Measurements from ENCODE around the gene KLHL13.

The KLHL13 gene

DNA sequence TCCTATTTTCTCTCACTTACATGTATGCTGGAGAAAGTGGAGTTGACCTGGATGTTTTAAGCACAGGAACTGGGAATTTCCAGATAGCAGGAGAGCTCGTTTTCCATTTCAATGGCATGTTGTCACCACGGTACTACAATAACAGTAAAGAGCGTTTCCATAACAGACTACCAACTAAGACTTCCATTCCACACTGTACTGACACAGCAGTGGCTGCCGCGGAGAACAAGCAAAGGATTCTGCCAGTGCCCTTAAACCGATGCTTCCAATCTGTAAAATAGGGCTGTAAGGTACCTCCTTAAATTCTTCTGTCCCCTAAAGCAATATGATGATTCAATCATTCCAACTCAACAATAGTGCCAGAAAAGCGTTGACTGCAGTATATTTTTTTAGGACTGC lies 143.9 kb downstream of the KLHL13 start:
- Histone ChIP-seq H3K9ac (ENCODE audit: low read depth, low read length, poor library complexity, severe bottlenecking) (no peak overlapping the region), H3K9me2 (replicated peaks; ENCODE audit: low read depth, low read length) (no peaks in the 10 kb centered on the region), H3K79me2 (ENCODE audit: insufficient read depth, low read length) (no peaks in the 10 kb centered on the region), H4K20me1 (ENCODE audit: insufficient read depth, low read length, poor library complexity, severe bottlenecking) (no peaks in the 10 kb centered on the region), H3K4me3 (ENCODE audit: low read length, poor library complexity, severe bottlenecking) (no peak overlapping the region), H3K4me2 (ENCODE audit: low read depth, low read length, poor library complexity, severe bottlenecking) (no peak overlapping the region), H3K36me3 (ENCODE audit: insufficient read depth, low read length) (no peaks in the 10 kb centered on the region), H2AFZ (ENCODE audit: low read length) (no peak overlapping the region), H3K4me1 (ENCODE audit: insufficient read depth, low read length, poor library complexity, severe bottlenecking) (no peaks in the 10 kb centered on the region), H3F3A (ENCODE audit: low read depth) (no peaks in the 10 kb centered on the region), H3K9me3 (ENCODE audit: insufficient read depth, low read depth, low read length) (no peaks in the 10 kb centered on the region), H3K27me3 (ENCODE audit: insufficient read depth, low read length, poor library complexity, severe bottlenecking) (no peaks in the 10 kb centered on the region)
- TF ChIP-seq, protein P1, sequence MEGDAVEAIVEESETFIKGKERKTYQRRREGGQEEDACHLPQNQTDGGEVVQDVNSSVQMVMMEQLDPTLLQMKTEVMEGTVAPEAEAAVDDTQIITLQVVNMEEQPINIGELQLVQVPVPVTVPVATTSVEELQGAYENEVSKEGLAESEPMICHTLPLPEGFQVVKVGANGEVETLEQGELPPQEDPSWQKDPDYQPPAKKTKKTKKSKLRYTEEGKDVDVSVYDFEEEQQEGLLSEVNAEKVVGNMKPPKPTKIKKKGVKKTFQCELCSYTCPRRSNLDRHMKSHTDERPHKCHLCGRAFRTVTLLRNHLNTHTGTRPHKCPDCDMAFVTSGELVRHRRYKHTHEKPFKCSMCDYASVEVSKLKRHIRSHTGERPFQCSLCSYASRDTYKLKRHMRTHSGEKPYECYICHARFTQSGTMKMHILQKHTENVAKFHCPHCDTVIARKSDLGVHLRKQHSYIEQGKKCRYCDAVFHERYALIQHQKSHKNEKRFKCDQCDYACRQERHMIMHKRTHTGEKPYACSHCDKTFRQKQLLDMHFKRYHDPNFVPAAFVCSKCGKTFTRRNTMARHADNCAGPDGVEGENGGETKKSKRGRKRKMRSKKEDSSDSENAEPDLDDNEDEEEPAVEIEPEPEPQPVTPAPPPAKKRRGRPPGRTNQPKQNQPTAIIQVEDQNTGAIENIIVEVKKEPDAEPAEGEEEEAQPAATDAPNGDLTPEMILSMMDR (conservative IDR thresholded peaks at IDR 0.05; ENCODE audit: low read length) = no peak
- no peak for TF ChIP-seq EZH2phosphoT487 (IDR thresholded peaks at IDR 0.05; ENCODE audit: borderline replicate concordance)

DNA sequence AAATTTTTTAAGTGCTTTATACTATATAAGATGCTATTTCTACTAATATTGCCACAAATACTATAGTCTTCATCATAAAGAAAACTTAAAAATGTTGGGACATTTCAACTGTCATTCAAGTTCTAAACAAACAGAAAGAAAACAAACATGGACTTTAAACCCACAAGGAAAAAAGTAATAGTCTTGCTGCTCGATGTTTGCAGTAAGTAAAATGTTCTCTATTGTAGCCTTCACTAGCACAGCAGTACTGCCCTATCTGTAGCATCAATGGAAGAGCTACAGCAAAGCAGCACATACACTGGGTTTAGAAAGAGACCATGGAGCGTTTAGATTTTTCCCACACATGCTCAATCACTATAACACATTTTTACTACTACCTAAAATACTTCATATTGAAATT lies 146.8 kb downstream of the KLHL13 start:
- Histone ChIP-seq H2AFZ (ENCODE audit: low read length) (no peak overlapping the region), H3K36me3 (ENCODE audit: insufficient read depth, low read length) (no peaks in the 10 kb centered on the region), H3F3A (ENCODE audit: low read depth) (no peaks in the 10 kb centered on the region), H3K79me2 (ENCODE audit: insufficient read depth, low read length) (no peaks in the 10 kb centered on the region), H3K4me2 (ENCODE audit: low read depth, low read length, poor library complexity, severe bottlenecking) (no peak overlapping the region), H3K9me3 (ENCODE audit: insufficient read depth, low read depth, low read length) (no peaks in the 10 kb centered on the region), H3K9ac (ENCODE audit: low read depth, low read length, poor library complexity, severe bottlenecking) (no peak overlapping the region), H3K27me3 (ENCODE audit: insufficient read depth, low read length, poor library complexity, severe bottlenecking) (no peaks in the 10 kb centered on the region), H4K20me1 (ENCODE audit: insufficient read depth, low read length, poor library complexity, severe bottlenecking) (no peaks in the 10 kb centered on the region), H3K4me1 (ENCODE audit: insufficient read depth, low read length, poor library complexity, severe bottlenecking) (no peaks in the 10 kb centered on the region), H3K9me2 (replicated peaks; ENCODE audit: low read depth, low read length) (no peaks in the 10 kb centered on the region), H3K4me3 (ENCODE audit: low read length, poor library complexity, severe bottlenecking) (no peak overlapping the region)
- TF ChIP-seq, protein P1 (conservative IDR thresholded peaks at IDR 0.05; ENCODE audit: low read length) = no peak
- TF ChIP-seq EZH2phosphoT487 (IDR thresholded peaks at IDR 0.05; ENCODE audit: borderline replicate concordance) = no peak

DNA sequence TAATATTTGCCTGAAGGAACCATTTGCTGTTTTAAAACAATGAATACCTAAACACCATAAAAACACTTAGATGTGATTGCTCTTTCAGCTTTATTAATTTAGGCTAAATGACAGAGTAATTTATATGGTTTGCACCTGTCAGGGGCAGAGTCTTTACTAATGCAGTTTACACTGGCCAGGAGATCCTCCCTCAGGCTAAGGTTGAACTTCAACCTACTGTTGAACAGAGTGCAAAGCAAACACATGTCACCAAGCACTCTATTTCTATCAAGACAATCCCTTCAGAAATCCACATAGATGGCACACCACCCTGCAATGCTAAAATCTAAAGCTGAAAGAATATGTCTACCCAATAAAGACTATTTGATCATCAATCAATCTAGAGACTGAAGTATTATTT lies 147.3 kb downstream of the KLHL13 start:
- Histone ChIP-seq H2AFZ (ENCODE audit: low read length) (no peak overlapping the region), H3K4me3 (ENCODE audit: low read length, poor library complexity, severe bottlenecking) (no peak overlapping the region), H4K20me1 (ENCODE audit: insufficient read depth, low read length, poor library complexity, severe bottlenecking) (no peaks in the 10 kb centered on the region), H3K4me1 (ENCODE audit: insufficient read depth, low read length, poor library complexity, severe bottlenecking) (no peaks in the 10 kb centered on the region), H3K79me2 (ENCODE audit: insufficient read depth, low read length) (no peaks in the 10 kb centered on the region), H3F3A (ENCODE audit: low read depth) (no peaks in the 10 kb centered on the region), H3K9ac (ENCODE audit: low read depth, low read length, poor library complexity, severe bottlenecking) (no peak overlapping the region), H3K4me2 (ENCODE audit: low read depth, low read length, poor library complexity, severe bottlenecking) (no peak overlapping the region), H3K9me2 (replicated peaks; ENCODE audit: low read depth, low read length) (no peaks in the 10 kb centered on the region), H3K9me3 (ENCODE audit: insufficient read depth, low read depth, low read length) (no peaks in the 10 kb centered on the region), H3K27me3 (ENCODE audit: insufficient read depth, low read length, poor library complexity, severe bottlenecking) (no peaks in the 10 kb centered on the region), H3K36me3 (ENCODE audit: insufficient read depth, low read length) (no peaks in the 10 kb centered on the region)
- TF ChIP-seq EZH2phosphoT487 (IDR thresholded peaks at IDR 0.05; ENCODE audit: borderline replicate concordance) = no peak
- TF ChIP-seq, protein P1 (conservative IDR thresholded peaks at IDR 0.05; ENCODE audit: low read length) = no peak

Measured in Loucy (cell line).